ENCODE results near the gene TLL1. TPM values are rescaled to one million over a fixed set of nuclear protein-coding genes. Genes with fewer than 3 reads are reported as not detected.

Gene TLL1
- total RNA-seq, 1 donor from 2014 or later, result 7.9 TPM

GRCh38 chr4:165928601-165929000, 55.6 kb downstream of the TLL1 start:
- Histone ChIP-seq H3K9me3 (no peaks in the 10 kb centered on the region), H3K27me3 (no peaks in the 10 kb centered on the region), H3K36me3 (no peaks in the 10 kb centered on the region), H3K4me3 (no peak overlapping the region), H3K4me1 (no peaks in the 10 kb centered on the region), H3K27ac (no peak overlapping the region)
- DNase-seq (ENCODE audit: extremely low spot score in 2 of 2), result no peak
- intact Hi-C loops (cut with DNase I), result no loop called here
- TF ChIP-seq POLR2AphosphoS5 (IDR thresholded peaks at IDR 0.05; ENCODE audit: insufficient read depth in 1 of 2, low read depth in 1 of 2), result no peak
- TF ChIP-seq, protein P1, sequence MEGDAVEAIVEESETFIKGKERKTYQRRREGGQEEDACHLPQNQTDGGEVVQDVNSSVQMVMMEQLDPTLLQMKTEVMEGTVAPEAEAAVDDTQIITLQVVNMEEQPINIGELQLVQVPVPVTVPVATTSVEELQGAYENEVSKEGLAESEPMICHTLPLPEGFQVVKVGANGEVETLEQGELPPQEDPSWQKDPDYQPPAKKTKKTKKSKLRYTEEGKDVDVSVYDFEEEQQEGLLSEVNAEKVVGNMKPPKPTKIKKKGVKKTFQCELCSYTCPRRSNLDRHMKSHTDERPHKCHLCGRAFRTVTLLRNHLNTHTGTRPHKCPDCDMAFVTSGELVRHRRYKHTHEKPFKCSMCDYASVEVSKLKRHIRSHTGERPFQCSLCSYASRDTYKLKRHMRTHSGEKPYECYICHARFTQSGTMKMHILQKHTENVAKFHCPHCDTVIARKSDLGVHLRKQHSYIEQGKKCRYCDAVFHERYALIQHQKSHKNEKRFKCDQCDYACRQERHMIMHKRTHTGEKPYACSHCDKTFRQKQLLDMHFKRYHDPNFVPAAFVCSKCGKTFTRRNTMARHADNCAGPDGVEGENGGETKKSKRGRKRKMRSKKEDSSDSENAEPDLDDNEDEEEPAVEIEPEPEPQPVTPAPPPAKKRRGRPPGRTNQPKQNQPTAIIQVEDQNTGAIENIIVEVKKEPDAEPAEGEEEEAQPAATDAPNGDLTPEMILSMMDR (IDR thresholded peaks at IDR 0.05), result no peak
- no peak for TF ChIP-seq POLR2A (IDR thresholded peaks at IDR 0.05)

DNA sequence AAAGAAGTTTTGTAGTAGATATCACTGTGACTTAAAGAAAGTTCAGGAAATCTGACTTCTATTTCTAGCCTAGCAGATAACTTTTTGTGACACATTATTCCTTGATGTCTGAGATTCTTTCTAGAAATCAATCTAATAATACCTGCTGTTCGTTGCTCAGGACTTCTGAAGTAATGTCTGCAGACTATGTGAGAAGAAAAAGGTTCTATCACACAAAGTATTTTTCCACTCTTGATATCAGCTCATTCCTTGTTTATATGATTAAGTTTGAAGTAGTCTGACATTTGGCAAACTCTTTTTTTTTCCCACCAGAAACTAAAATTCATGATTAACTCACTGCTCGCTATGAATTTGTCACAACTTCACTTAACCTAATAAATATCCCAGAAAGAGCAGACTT, 56.6 kb downstream of the TLL1 start:
- DNase-seq (ENCODE audit: extremely low spot score in 2 of 2), result no peak
- Histone ChIP-seq H3K9me3 (no peaks in the 10 kb centered on the region), H3K27ac (no peak overlapping the region), H3K27me3 (no peaks in the 10 kb centered on the region), H3K4me1 (no peaks in the 10 kb centered on the region), H3K4me3 (no peak overlapping the region), H3K36me3 (no peaks in the 10 kb centered on the region)
- intact Hi-C loops (cut with DNase I), result no loop called here
- TF ChIP-seq POLR2AphosphoS5 (IDR thresholded peaks at IDR 0.05; ENCODE audit: insufficient read depth in 1 of 2, low read depth in 1 of 2), result no peak
- TF ChIP-seq, protein P1 (IDR thresholded peaks at IDR 0.05), result no peak

DNA sequence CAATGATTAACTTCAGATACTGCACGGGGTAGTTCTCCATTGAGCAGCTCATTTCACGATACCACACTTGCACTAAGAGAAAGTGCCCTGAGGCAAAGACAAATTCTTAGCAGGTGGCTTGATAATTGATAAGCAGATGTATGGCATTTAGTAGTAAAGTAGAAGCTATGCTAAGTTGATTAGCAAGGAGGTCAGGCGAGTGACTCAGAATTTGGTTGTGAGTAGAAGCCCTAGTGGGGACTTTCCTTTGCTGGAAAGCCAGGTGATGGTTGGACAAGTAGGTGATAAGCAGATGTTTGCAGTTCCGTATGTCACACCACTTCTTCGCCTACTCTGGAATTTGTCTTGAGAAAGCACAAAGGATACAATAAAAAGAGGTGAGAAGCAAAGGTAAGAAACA, 58.7 kb downstream of the TLL1 start:
- Histone ChIP-seq H3K4me3 (no peak overlapping the region), H3K9me3 (no peaks in the 10 kb centered on the region), H3K27me3 (no peaks in the 10 kb centered on the region), H3K36me3 (no peaks in the 10 kb centered on the region), H3K4me1 (no peaks in the 10 kb centered on the region), H3K27ac (no peak overlapping the region)
- TF ChIP-seq, protein P1 (IDR thresholded peaks at IDR 0.05), result no peak
- TF ChIP-seq POLR2AphosphoS5 (IDR thresholded peaks at IDR 0.05; ENCODE audit: insufficient read depth in 1 of 2, low read depth in 1 of 2) (no peak), POLR2A (IDR thresholded peaks at IDR 0.05) (no peak)
- DNase-seq (ENCODE audit: extremely low spot score in 2 of 2), result no peak
- intact Hi-C loops (cut with DNase I), result no loop called here

GRCh38 chr4:165944900-165945299, 71.9 kb downstream of the TLL1 start:
- H3K27ac ChIP-seq, result no peak overlapping the region
- no peak for DNase-seq (ENCODE audit: extremely low spot score in 2 of 2)
- H3K36me3 ChIP-seq, result no peaks in the 10 kb centered on the region
- H3K27me3 ChIP-seq, result no peaks in the 10 kb centered on the region
- intact Hi-C loops (cut with DNase I), result no loop called here
- TF ChIP-seq, protein P1 (IDR thresholded peaks at IDR 0.05), result no peak
- TF ChIP-seq POLR2A (IDR thresholded peaks at IDR 0.05) (no peak), POLR2AphosphoS5 (IDR thresholded peaks at IDR 0.05; ENCODE audit: insufficient read depth in 1 of 2, low read depth in 1 of 2) (no peak)
- H3K9me3 ChIP-seq, result no peaks in the 10 kb centered on the region
- H3K4me3 ChIP-seq, result no peak overlapping the region
- H3K4me1 ChIP-seq, result no peaks in the 10 kb centered on the region

GRCh38 chr4:165945991-165946390, 73.0 kb downstream of the TLL1 start:
- intact Hi-C loops (cut with DNase I), result no loop called here
- TF ChIP-seq POLR2A (IDR thresholded peaks at IDR 0.05) (no peak), POLR2AphosphoS5 (IDR thresholded peaks at IDR 0.05; ENCODE audit: insufficient read depth in 1 of 2, low read depth in 1 of 2) (no peak)
- TF ChIP-seq, protein P1 (IDR thresholded peaks at IDR 0.05), result no peak

More at GRCh38 chr4:165945991-165946390, 73.0 kb downstream of the TLL1 start:
- no peak overlapping the region for H3K27ac ChIP-seq
- no peaks in the 10 kb centered on the region for H3K36me3 ChIP-seq
- no peak for DNase-seq (ENCODE audit: extremely low spot score in 2 of 2)
- no peaks in the 10 kb centered on the region for H3K9me3 ChIP-seq
- H3K27me3 ChIP-seq, result no peaks in the 10 kb centered on the region
- no peaks in the 10 kb centered on the region for H3K4me1 ChIP-seq
- H3K4me3 ChIP-seq, result no peak overlapping the region

All from vagina (tissue), 2 donors.